Stimulated activated CD4-positive, alpha-beta T cell treated with anti-CD3 and anti-CD28 coated beads, TNF-alpha, amount 100 ng/mL, for 1 hour (primary cell): Measurements from ENCODE around the gene PAK3.

ENCODE experiments used
- DNase-seq, 3 donors: peaks; one replicate each; pipeline ENCODE4 v3.0.0-alpha.2; 2020; ENCODE audit warnings: low read depth in 3 of 3, low spot score in 1 of 3

The PAK3 gene

DNA sequence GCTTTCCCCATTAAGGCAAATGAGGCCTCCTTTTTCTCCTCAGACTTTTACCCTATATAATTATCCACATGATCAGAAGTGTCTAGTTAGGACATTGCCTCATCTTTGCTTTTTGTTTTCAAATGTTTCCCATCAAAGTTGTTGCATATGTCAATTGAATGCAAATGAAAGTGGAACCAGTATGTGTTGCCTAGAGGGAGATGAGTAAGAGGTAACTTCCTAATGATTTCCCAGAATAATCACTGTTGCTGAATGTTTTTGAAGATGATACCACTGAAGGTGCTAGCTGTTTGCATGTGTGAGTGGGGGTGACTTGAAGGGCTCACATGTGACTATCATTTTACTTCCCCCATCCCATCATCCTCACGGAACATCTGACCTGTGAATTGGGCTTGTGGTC, 33.9 kb downstream of the PAK3 start:
- DNase-seq, result no peak

DNA sequence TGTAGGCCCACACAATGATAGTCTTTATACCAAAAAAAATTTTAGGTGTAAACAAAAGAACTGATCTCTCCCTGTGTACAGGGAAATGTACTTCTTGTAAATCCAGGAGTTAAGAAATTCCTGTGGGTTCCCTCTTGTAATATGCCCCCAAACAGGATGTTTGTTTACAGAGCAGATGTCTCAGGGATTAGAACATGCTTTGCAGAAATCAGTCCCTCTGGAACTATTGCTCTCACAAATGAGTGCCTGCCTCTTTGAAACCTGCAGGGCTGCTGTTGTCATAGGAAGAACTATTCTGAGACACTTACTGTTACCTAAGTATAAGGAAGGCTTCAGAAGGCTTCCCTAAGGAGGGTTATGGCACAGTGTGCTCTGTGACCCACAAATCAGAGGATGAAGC, 35.6 kb downstream of the PAK3 start:
- no peak for DNase-seq

- no peak for DNase-seq
Measured at GRCh38 chrX:111133389-111133788, 37.4 kb downstream of the PAK3 start.

GRCh38 chrX:111145878-111146277, 49.9 kb downstream of the PAK3 start:
- DNase-seq, result no peak

DNA sequence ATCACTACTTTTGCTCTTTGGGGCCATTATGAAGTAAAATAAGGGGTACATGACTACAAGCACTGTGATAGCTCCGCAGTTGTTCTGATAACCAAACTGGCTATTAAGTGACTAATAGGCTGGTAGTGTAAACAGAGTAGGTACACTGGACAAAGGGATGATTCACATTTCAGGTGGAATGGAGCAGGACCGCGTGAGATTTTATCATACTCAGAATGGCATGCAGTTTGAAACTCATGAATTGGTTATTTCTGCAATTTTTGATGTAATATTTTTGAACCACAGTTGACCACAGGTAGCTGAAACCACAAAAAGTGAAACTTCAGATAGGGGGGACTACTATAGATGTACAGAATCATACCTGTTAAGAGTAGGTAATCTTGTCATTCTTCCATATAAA, 55.8 kb downstream of the PAK3 start:
- no peak for DNase-seq

- DNase-seq, result no peak
Measured at GRCh38 chrX:111159232-111159631, 63.2 kb downstream of the PAK3 start.

DNA sequence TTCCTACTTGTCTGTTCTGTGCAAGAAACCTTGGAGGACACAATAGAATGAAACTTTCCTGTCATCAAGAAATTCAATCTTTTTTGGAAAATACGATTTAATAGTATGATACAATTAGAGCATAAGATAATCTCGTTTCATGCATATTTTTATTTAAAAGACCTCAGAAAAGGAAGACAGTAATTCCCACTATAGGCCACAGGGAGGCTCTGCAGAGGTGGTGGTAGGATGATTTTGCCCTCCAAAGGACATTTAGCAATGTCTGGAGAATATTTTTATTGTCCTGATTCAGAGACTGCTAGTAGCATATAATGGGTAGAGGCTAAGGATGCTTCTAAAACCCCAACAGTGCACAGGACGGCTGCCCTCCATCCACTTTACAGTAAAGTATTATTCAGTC, 68.7 kb downstream of the PAK3 start:
- DNase-seq, result no peak

DNA sequence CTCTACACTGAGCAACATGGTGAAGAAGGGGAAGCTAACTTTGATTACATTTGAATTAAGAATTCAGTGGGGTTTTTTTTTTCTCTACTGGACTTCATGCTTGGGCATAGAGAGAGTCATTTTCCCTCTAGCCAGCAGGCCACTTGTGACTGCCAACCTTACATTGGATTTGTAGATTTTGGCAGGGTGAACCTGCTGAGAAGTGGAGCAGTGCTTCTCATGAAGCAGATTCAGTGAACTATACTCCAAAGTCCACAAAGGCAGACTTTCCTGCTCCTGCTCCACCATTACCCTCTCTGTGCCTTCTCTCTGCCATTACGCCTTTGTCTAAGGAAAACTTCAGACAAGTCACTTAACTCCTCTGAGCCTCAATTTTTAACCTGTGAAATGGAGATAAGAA, 69.9 kb downstream of the PAK3 start:
- DNase-seq, result no peak

- no peak for DNase-seq
Measured at GRCh38 chrX:111167334-111167733, 71.3 kb downstream of the PAK3 start.

DNA sequence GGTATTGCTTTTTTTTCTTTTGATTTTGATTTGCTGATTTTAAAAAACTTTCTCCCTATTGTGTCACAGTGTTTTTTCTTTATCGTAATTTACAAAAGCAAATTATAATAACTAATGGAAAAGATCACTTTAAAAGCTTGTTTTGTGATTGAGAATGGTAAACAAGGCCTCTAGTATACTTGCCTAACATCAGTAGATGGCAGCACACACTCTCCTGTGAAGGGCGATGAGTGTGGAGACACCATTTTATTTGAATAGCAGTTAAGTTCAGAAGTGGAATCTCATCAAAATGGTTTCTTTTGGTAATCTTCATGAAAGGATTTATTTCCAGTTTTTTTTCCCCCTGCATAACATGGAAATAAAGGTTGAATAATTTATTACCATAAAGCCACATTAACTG, 72.3 kb downstream of the PAK3 start:
- DNase-seq, result no peak

DNA sequence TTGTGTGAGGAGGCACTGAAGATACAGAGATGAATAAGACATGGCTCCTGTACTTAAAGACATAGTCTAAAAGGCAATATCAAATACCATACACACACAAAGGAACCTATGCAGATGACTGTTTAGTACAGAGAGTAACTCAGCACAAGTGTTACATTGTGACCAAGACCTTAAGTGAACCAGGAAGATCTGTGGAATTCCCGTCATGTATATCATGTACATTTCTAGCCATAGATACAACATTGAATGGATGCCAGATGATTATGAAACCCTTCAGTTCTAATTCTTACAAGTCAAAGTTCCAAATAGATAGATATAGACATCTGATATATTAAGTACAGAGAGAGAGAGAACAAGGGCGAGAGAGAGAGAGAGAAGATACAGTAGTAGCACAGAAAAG, 73.2 kb downstream of the PAK3 start:
- no peak for DNase-seq

GRCh38 chrX:111170017-111170416, 74.0 kb downstream of the PAK3 start:
- DNase-seq, result no peak

GRCh38 chrX:111180750-111181240, 84.8 kb downstream of the PAK3 start:
- DNase-seq, result no peak

GRCh38 chrX:111181951-111182350, 86.0 kb downstream of the PAK3 start:
- DNase-seq, result no peak

DNA sequence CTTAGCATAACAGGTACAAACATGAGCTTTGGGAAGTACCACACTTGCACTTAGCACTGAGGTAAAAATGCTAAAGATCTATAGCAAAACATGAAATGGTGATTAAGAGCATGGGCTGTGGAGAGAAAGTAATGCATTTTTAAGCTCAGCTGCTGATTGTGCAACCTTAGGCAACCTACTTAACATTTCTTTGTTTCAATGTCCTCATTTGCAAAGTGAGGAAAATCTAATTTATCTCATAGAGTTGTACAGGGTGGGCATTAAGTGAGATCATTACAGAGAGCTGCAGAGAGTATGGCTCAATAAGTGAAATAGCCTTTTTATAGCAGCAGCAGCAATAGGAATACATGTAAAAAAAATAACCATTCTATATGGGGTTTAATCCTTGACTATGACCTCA, 87.0 kb downstream of the PAK3 start:
- DNase-seq, result no peak

DNA sequence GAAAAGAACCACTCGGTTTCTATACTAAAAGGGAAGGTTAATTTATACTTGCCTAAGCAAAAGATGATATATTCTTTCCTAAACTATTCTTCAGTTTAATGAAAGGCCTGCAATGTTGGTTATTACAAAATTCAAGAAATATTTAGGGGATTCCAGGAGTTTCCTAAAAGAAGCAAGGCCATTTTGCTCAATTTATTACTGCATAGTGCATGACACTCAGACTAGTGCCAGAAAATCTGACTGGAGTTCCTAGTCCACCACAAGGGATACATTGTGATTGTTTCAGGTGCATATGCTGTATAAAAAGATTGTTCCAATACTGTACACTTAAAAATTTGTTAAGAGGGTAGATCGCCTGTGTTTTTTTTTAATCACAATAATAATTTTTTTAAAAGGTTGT, 95.6 kb downstream of the PAK3 start:
- DNase-seq, result no peak

DNA sequence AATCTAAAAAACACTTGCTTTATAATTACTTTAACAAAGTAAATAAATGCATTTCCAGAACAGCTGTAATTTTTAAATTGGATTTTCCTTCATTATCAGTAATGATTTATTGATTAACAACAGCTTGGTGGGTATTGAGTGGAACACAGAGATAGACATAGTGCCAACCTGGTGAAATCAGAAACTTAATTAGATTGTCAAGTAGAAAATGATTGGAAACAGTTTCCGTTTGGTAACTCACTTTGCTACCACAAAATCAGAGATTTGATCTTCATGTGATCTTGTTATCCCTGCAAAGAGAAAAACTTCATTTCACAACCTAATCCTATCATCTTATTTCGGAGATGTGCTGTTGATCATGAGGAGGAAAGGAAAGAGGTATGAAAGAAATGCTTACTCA, 103.5 kb downstream of the PAK3 start:
- DNase-seq, result no peak

DNA sequence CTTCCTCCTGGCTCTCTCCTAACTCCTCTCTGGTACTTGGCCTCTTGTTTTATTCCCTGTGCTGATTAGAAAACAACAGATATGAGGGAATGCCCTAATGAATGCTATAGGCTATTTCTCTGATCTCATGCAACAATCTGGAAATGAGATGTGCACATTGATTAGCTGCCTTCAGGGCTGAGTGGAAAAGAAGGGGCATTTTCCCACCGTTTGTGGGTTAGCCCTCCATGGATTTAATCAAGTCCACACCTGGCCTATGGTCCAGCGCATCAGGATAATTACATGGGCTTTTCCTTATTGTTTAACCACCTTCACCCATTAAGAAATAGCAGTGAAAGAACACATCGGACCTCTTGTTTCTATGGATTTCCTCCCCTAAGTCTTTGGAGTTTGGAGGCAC, 104.3 kb downstream of the PAK3 start:
- DNase-seq, result no peak

- DNase-seq, result no peak
Measured at GRCh38 chrX:111207851-111208250, 111.9 kb downstream of the PAK3 start.

DNA sequence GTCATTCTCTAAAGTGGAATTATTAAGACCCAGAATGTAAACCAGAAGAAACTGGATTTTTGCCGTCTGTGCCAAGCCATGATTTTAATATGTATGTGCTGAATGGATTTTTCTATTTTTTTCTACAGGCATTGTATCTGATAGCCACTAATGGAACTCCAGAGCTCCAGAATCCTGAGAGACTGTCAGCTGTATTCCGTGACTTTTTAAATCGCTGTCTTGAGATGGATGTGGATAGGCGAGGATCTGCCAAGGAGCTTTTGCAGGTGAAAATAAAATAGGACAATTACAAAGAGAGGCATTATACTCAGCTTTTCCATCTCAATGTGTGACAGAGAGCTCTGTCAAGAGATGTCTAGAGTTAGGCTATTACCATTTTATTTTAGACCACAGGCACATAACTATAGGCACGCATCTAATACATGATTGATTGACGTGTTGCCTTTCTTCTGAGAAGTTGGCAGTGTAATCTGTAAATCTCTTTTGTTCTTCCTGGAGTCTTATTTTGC, 120.4 kb downstream of the PAK3 start:
- no peak for DNase-seq

- DNase-seq, result no peak
Measured at GRCh38 chrX:111244235-111244750, 148.3 kb downstream of the PAK3 start.

DNA sequence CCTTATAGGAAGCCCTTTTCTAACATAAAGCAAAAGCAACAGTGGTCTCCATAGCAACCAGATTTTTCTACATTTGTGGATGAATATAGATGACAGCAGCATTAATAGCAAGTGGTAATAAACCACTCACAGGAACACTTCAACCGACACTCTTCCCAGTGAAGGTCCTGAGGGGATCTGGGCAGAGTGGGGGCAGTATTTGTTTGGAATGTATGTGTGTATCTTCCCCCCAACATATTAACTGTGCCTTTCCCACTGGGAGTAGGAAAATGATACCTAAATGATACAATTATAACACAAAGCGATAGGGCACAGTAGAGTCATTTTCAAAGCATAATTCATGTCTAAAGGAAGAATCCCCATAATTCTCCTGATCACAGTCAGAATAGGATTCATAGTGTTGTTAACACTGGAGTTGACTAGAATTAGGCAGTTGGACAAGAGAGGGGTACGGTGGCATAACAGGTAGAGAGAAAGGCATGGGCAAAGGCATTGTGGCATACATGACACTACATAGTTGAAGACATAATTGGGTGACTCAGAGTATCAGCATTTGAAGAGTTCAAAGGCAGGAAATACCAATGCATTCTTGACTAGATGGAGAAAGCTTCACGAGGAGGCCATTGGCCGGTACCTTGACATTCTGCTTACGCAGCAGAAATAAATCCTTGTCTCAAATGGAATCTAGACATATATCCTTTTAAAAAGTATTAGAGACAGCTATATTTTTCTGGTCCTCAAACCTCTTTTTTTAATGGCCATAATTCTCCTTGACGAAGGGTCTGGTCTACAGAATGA, 159.1 kb downstream of the PAK3 start:
- DNase-seq, result no peak

DNA sequence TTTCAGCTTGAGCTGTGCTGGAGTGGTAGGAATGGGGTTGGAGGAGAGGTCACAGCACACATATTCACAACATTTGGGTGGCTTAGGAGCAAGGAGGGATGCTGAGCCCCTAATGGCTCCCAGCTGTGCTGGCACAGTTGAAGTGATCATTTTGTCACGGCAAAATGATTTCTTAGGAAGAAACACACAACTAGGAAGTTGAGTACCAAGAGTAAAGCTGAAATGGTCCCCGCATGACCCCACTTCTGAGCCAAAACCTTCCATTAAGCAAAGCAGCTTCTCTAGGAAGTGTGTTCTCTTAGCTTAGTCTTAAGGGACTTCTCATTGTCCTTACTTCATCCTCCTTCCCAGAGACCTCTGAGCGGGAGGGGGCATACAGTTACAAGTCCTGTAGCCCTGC, 161.7 kb downstream of the PAK3 start:
- no peak for DNase-seq
